ENCODE data around the gene OR5AU1.
"Not testable (repeated sequence)": the region's sequence is repeated elsewhere in the genome, so short reads cannot be mapped to it uniquely, and the experiment has no call there.

GRCh38 chr14:21165670-21166069 lies 9.8 kb upstream of the OR5AU1 start:
- not testable (repeated sequence) for TF ChIP-seq CTCF (IDR thresholded peaks at IDR 0.05); POLR2AphosphoS5 (IDR thresholded peaks at IDR 0.05; ENCODE audit: low read depth, low read length); USF2 (IDR thresholded peaks at IDR 0.05; ENCODE audit: borderline replicate concordance, low read depth, low read length); ZBTB33 (IDR thresholded peaks at IDR 0.05; ENCODE audit: borderline replicate concordance, low read depth); RFX5 (IDR thresholded peaks at IDR 0.05; ENCODE audit: low read length); MXI1 (IDR thresholded peaks at IDR 0.05; ENCODE audit: low read depth, low read length); TCF12 (IDR thresholded peaks at IDR 0.05); RAD21 (IDR thresholded peaks at IDR 0.05; ENCODE audit: low read length); GABPA (IDR thresholded peaks at IDR 0.05; ENCODE audit: low read depth); REST (IDR thresholded peaks at IDR 0.05; ENCODE audit: low read depth, low read length); PBX3 (IDR thresholded peaks at IDR 0.05); JUND (IDR thresholded peaks at IDR 0.05)

Data from SK-N-SH (cell line).